H1 (cell line): ENCODE data around the gene SDHAF2. TPM values are rescaled to one million over a fixed set of nuclear protein-coding genes. Genes with fewer than 3 reads are reported as not detected.

Source experiments
- CTCF ChIA-PET: fragments of 300-600 bp; sonication (Branson Sonifier 250); formaldehyde crosslinking; loops from one replicate; lab custom pipeline; 2021; ENCODE audit not compliant: partially characterized antibody; lab: Charles Lee
- POLR2A ChIA-PET: fragments of 300-600 bp; sonication (Branson Sonifier 250); formaldehyde crosslinking; loops from one replicate; lab custom pipeline; 2021; ENCODE audit warnings: inconsistent platforms; ENCODE audit not compliant: partially characterized antibody; lab: Charles Lee
- DNase-seq, 2 experiments: peaks; one replicate each; pipeline versions ENCODE4 v3.0.0 to v3.0.0-alpha.2; 2010 to 2022; ENCODE audit warnings: low spot score in 2 of 2, low read depth in 1 of 2, mixed read lengths in 1 of 2
- FAIRE-seq: peaks from 2 replicates; lab custom pipeline; 2011; peaks lifted over from hg19 to GRCh38; lab: Jason Lieb, UNC
- H2AFZ ChIP-seq: 2 replicates; pipeline ENCODE4 v1.8.1; 2012; ENCODE audit warnings: low read length, inconsistent platforms
- H2AK5ac ChIP-seq: 2 replicates; pipeline ENCODE4 v1.6.1; 2013; ENCODE audit warnings: low read depth, low read length
- H2BK120ac ChIP-seq: replicated peaks from 2 replicates; pipeline ENCODE3; 2013; ENCODE audit warnings: low read depth, low read length, inconsistent platforms
- H2BK12ac ChIP-seq: 2 replicates; pipeline ENCODE4 v1.6.1; 2013; ENCODE audit warnings: low read depth, low read length
- H2BK15ac ChIP-seq: 2 replicates; pipeline ENCODE4 v1.6.1; 2013; ENCODE audit warnings: low read length
- H2BK20ac ChIP-seq: 2 replicates; pipeline ENCODE4 v1.6.1; 2013; ENCODE audit warnings: low read length
- H2BK5ac ChIP-seq: 2 replicates; pipeline ENCODE4 v1.6.1; 2013; ENCODE audit warnings: low read depth, low read length
- H3K14ac ChIP-seq: 2 replicates; pipeline ENCODE4 v1.6.1; 2013; ENCODE audit warnings: inconsistent platforms; ENCODE audit not compliant: insufficient read length
- H3K18ac ChIP-seq: 2 replicates; pipeline ENCODE4 v1.6.1; 2013; ENCODE audit warnings: low read length; ENCODE audit errors: extremely low read depth
- H3K23ac ChIP-seq: 2 replicates; pipeline ENCODE4 v1.6.1; 2013; ENCODE audit warnings: inconsistent platforms; ENCODE audit not compliant: insufficient read length
- H3K23me2 ChIP-seq: 2 replicates; pipeline ENCODE4 v1.6.1; 2013; ENCODE audit warnings: low read depth, low read length
- H3K27ac ChIP-seq: 2 replicates; pipeline ENCODE4 v1.6.1; 2011; ENCODE audit warnings: low read depth, low read length, inconsistent platforms
- H3K27me3 ChIP-seq, 4 experiments: replicated peaks in 1 of 4; 1 replicate in 1 of 4; 2 replicates in 3 of 4; pipeline versions ENCODE4 v1.6.1 to v1.8.1; 2011 to 2013; ENCODE audit warnings: low read length in 3 of 4, mild to moderate bottlenecking in 3 of 4, inconsistent platforms in 2 of 4, mixed read lengths in 2 of 4, moderate library complexity in 1 of 4; ENCODE audit not compliant: control insufficient read depth in 3 of 4, insufficient read depth in 3 of 4; ENCODE audit errors: extremely low read depth in 1 of 4
- H3K36me3 ChIP-seq, 4 experiments: 2 replicates each; pipeline versions ENCODE4 v1.6.1 to v1.8.1; 2011 to 2013; ENCODE audit warnings: mild to moderate bottlenecking in 4 of 4, low read length in 3 of 4, moderate library complexity in 2 of 4, control low read depth in 1 of 4, inconsistent platforms in 1 of 4; ENCODE audit not compliant: insufficient read depth in 4 of 4, control insufficient read depth in 2 of 4
- H3K4ac ChIP-seq: replicated peaks from 2 replicates; pipeline ENCODE3; 2013; ENCODE audit warnings: low read length, low read depth, mixed read lengths, inconsistent platforms; ENCODE audit not compliant: insufficient read length
- H3K4me1 ChIP-seq, 4 experiments: replicated peaks in 1 of 4; 1 replicate in 1 of 4; 2 replicates in 3 of 4; pipeline versions ENCODE4 v1.6.1 to v1.8.1; 2011 to 2013; ENCODE audit warnings: low read length in 3 of 4, inconsistent platforms in 2 of 4, mixed read lengths in 1 of 4; ENCODE audit not compliant: insufficient read depth in 4 of 4, control insufficient read depth in 3 of 4
- H3K4me2 ChIP-seq, 2 experiments: 2 replicates each; pipeline versions ENCODE4 v1.6.1 to v1.8.1; 2011 to 2013; ENCODE audit warnings: low read depth in 2 of 2, low read length in 2 of 2, control low read depth in 1 of 2, inconsistent platforms in 1 of 2, mild to moderate bottlenecking in 1 of 2; ENCODE audit not compliant: insufficient read depth in 1 of 2
- H3K4me3 ChIP-seq, 4 experiments: fragments of 200-600, 300-600 bp in 1 of 4; sonication (generic), shearing (Covaris generic), sonication (Bioruptor Twin) in 1 of 4; 2 replicates each; pipeline versions ENCODE4 v1.5.1 to v1.8.1; 2011 to 2016; ENCODE audit warnings: low read length in 4 of 4, low read depth in 3 of 4, control low read depth in 2 of 4, inconsistent platforms in 2 of 4, mild to moderate bottlenecking in 2 of 4, mixed read lengths in 1 of 4, moderate library complexity in 1 of 4; ENCODE audit not compliant: insufficient read depth in 2 of 4; ENCODE audit errors: extremely low read depth in 1 of 4
- H3K56ac ChIP-seq: replicated peaks from 2 replicates; pipeline ENCODE3; 2013; ENCODE audit warnings: low read depth, mild to moderate bottlenecking, mixed read lengths, low read length, inconsistent platforms; ENCODE audit not compliant: insufficient read length
- H3K79me1 ChIP-seq: 2 replicates; pipeline ENCODE4 v1.6.1; 2013; ENCODE audit warnings: low read depth, low read length, control low read depth
- H3K79me2 ChIP-seq, 2 experiments: 2 replicates each; pipeline versions ENCODE4 v1.6.1 to v1.8.1; 2012 to 2013; ENCODE audit warnings: low read length in 2 of 2, mild to moderate bottlenecking in 2 of 2, inconsistent platforms in 1 of 2; ENCODE audit not compliant: insufficient read depth in 2 of 2, control insufficient read depth in 1 of 2
- H3K9ac ChIP-seq, 4 experiments: replicated peaks in 1 of 4; 1 replicate in 1 of 4; 2 replicates in 3 of 4; pipeline versions ENCODE4 v1.6.1 to v1.8.1; 2011 to 2013; ENCODE audit warnings: low read depth in 3 of 4, low read length in 3 of 4, control low read depth in 2 of 4, mild to moderate bottlenecking in 2 of 4, moderate library complexity in 2 of 4, inconsistent platforms in 1 of 4; ENCODE audit errors: extremely low read depth in 1 of 4
- H3K9me3 ChIP-seq, 2 experiments: 2 replicates each; pipeline versions ENCODE4 v1.6.1 to v1.8.1; 2012 to 2013; ENCODE audit warnings: mild to moderate bottlenecking in 2 of 2, moderate library complexity in 2 of 2, control low read depth in 1 of 2, inconsistent platforms in 1 of 2, low read depth in 1 of 2, low read length in 1 of 2, mixed read lengths in 1 of 2; ENCODE audit not compliant: insufficient read depth in 2 of 2
- H4K20me1 ChIP-seq, 2 experiments: replicated peaks in 1 of 2; 2 replicates each; pipeline versions ENCODE3 to v1.8.1; 2011 to 2013; ENCODE audit warnings: inconsistent platforms in 2 of 2, low read length in 2 of 2, mild to moderate bottlenecking in 1 of 2; ENCODE audit not compliant: insufficient read depth in 2 of 2, control insufficient read depth in 1 of 2
- H4K5ac ChIP-seq: 2 replicates; pipeline ENCODE4 v1.6.1; 2013; ENCODE audit warnings: low read length, low read depth, mixed read lengths, inconsistent platforms; ENCODE audit not compliant: insufficient read length
- H4K8ac ChIP-seq: 2 replicates; pipeline ENCODE4 v1.8.0; 2013; ENCODE audit warnings: mild to moderate bottlenecking, moderate library complexity, low read length, inconsistent platforms; ENCODE audit not compliant: insufficient read depth; ENCODE audit errors: extremely low read depth
- H4K91ac ChIP-seq: replicated peaks from 2 replicates; pipeline ENCODE3; 2013; ENCODE audit warnings: low read length, mixed read lengths, inconsistent platforms; ENCODE audit not compliant: insufficient read length
- ASH2L ChIP-seq: fragments of 200-600, 300-600 bp; sonication (generic); IDR thresholded peaks from one replicate; pipeline ENCODE4 v1.7.1; 2017; ENCODE audit warnings: low read length
- ATF2 ChIP-seq: IDR thresholded peaks from 2 replicates; pipeline ENCODE4 v1.6.1; 2012; ENCODE audit warnings: low read length, inconsistent platforms
- E2F6 ChIP-seq: IDR thresholded peaks from 2 replicates; pipeline ENCODE4 v1.6.1; 2012; ENCODE audit warnings: inconsistent platforms
- GTF2F1 ChIP-seq: IDR thresholded peaks from 2 replicates; pipeline ENCODE4 v1.6.1; 2012; ENCODE audit warnings: low read depth, low read length, improper control_type of control experiment, borderline replicate concordance
- HDAC2 ChIP-seq, 2 experiments: fragments of 300-600 bp in 1 of 2; sonication (generic) in 1 of 2; IDR thresholded peaks; 2 replicates each; pipeline ENCODE4 v1.6.1; 2011 to 2012; ENCODE audit warnings: low read depth in 2 of 2, low read length in 2 of 2, mild to moderate bottlenecking in 2 of 2, moderate library complexity in 2 of 2, borderline replicate concordance in 1 of 2, inconsistent platforms in 1 of 2
- KDM5A ChIP-seq: fragments of 200-600 bp; IDR thresholded peaks from 2 replicates; pipeline ENCODE4 v1.7.1; 2012; ENCODE audit warnings: mild to moderate bottlenecking, low read length, inconsistent platforms, mixed read lengths
- RNF2 ChIP-seq: fragments of 200-900, 300-1000 bp; sonication (generic); IDR thresholded peaks from 2 replicates; pipeline ENCODE4 v1.7.1; 2016; ENCODE audit warnings: borderline replicate concordance, low read depth, mild to moderate bottlenecking, antibody characterized with exemption, low read length; ENCODE audit not compliant: poor library complexity, severe bottlenecking; ENCODE audit errors: missing control alignments
- SAP30 ChIP-seq: fragments of 300-600 bp; sonication (generic); IDR thresholded peaks from 2 replicates; pipeline ENCODE4 v1.7.1; 2012; ENCODE audit warnings: low read length, moderate library complexity, mild to moderate bottlenecking, inconsistent platforms; ENCODE audit not compliant: insufficient read depth, insufficient replicate concordance
- SP4 ChIP-seq: IDR thresholded peaks from 2 replicates; pipeline ENCODE4 v1.6.1; 2012; ENCODE audit warnings: low read length, inconsistent platforms
- WGBS, 2 experiments: shearing (Covaris generic) in 1 of 2; methylation state at CpG; one replicate each; pipeline versions ENCODE4 v1.1.6 to v1.1.7; 2013 to 2015; ENCODE audit warnings: low lambda C conversion rate in 2 of 2, mixed read lengths in 2 of 2, inconsistent platforms in 1 of 2, low coverage in 1 of 2, missing lambda C conversion rate in 1 of 2; ENCODE audit not compliant: insufficient replicate concordance in 2 of 2, insufficient coverage in 1 of 2, insufficient read length in 1 of 2; ENCODE audit errors: extremely low coverage in 1 of 2, missing lambda C conversion rate in 1 of 2; 5-methylcytosine and 5-hydroxymethylcytosine counted together
- polyA plus RNA-seq, 7 experiments: library from polyadenylated mRNA; depleted of rRNA in 3 of 7; stranded (reverse) in 5 of 7; unstranded in 2 of 7; fragments of >200 nt in 5 of 7; fragments of 200-250 nt in 2 of 7; gene quantifications; 1 replicate in 5 of 7; 2 replicates in 1 of 7; 4 replicates in 1 of 7; pipeline versions ENCODE4 v1.2.1 to v1.2.3, GENCODE V29; 2011 to 2013; ENCODE audit warnings: missing spikeins in 2 of 7, mixed read lengths in 2 of 7
- total RNA-seq: library from RNA; stranded (reverse); fragmentation: NEBNext Ultra II Directional; extraction: Animal tissue kit (Norgen Biotek cat#: 25700); gene quantifications from 2 replicates; pipeline ENCODE4 v1.2.1, GENCODE V29; 2021

Gene SDHAF2
- total and polyA plus RNA-seq, 2 of the 8 experiments (the other 6 are each of a cell fraction or from before 2014, with no cell fraction given), result 41.0 to 114 TPM

GRCh38 chr11:61484541-61484940 lies 54.6 kb downstream of the SDHAF2 start:
- Histone ChIP-seq H4K91ac (no peak overlapping the region), H3K4me1 (peaks cover 0 to 27% (median 21%) of the 10 kb centered on the region in 4 experiments; a peak in 6 of 7 replicates), H3K9ac (no peak overlapping the region), H3K79me1 (no peaks in the 10 kb centered on the region), H3K18ac (no peak overlapping the region), H3K79me2 (no peaks in the 10 kb centered on the region), H3K14ac (no peak overlapping the region), H3K27ac (no peak overlapping the region), H3K4ac (no peak overlapping the region), H3K23me2 (no peaks in the 10 kb centered on the region; the same call in 1 of the 2 replicates), H2AFZ (no peak overlapping the region), H3K4me3 (no peak overlapping the region), H2AK5ac (no peak overlapping the region), H4K5ac (no peak overlapping the region), H2BK20ac (no peak overlapping the region), H2BK120ac (no peak overlapping the region), H2BK5ac (no peak overlapping the region), H4K8ac (no peak overlapping the region), H3K23ac (no peak overlapping the region), H3K4me2 (no peak overlapping the region), H2BK12ac (no peak overlapping the region), H3K9me3 (no peaks in the 10 kb centered on the region), H3K27me3 (no peaks in the 10 kb centered on the region), H3K56ac (no peak overlapping the region), H2BK15ac (no peak overlapping the region), H3K36me3 (no peaks in the 10 kb centered on the region; a peak in 1 of 8 replicates), H4K20me1 (no peaks in the 10 kb centered on the region)
- no peak for DNase-seq
- CTCF ChIA-PET, result interaction anchor here (0.7 to 57.8 kb wide), 12 partner anchors 9 to 169 kb away, joined by 3 to 2106 read pairs (median 3); partner anchors contain the start of gene LRRC10B
- WGBS, 2 experiments, result 85% methylated on average over 11 of the region's 11 CpGs; no CpG with 5 or more reads in 1 of the 2 experiments
- POLR2A ChIA-PET, result interaction anchor here (0.5 to 1.6 kb wide), 5 partner anchors 10 to 57 kb away, joined by 3 to 6 read pairs (median 3); no protein-coding TSS in a partner anchor
- no peak for FAIRE-seq
- TF ChIP-seq SP4, result no peak
- no peak for TF ChIP-seq ATF2
- TF ChIP-seq ASH2L, result no peak
- TF ChIP-seq SAP30, result no peak
- TF ChIP-seq RNF2, result no peak
- TF ChIP-seq E2F6, result no peak
- TF ChIP-seq GTF2F1, result no peak
- no peak for TF ChIP-seq KDM5A
- TF ChIP-seq HDAC2 (IDR thresholded peaks at IDR 0.05; ENCODE audit: borderline replicate concordance in 1 of 2, low read depth in 2 of 2, low read length in 2 of 2), result no peak
